Measurements from ENCODE around the gene IQSEC3. TPM values are rescaled to one million over a fixed set of nuclear protein-coding genes. Genes with fewer than 3 reads are reported as not detected.

Gene IQSEC3
- total and polyA plus RNA-seq, 2 of the 13 experiments (the other 11 are each of a cell fraction or from before 2014, with no cell fraction given) = not detected

DNA sequence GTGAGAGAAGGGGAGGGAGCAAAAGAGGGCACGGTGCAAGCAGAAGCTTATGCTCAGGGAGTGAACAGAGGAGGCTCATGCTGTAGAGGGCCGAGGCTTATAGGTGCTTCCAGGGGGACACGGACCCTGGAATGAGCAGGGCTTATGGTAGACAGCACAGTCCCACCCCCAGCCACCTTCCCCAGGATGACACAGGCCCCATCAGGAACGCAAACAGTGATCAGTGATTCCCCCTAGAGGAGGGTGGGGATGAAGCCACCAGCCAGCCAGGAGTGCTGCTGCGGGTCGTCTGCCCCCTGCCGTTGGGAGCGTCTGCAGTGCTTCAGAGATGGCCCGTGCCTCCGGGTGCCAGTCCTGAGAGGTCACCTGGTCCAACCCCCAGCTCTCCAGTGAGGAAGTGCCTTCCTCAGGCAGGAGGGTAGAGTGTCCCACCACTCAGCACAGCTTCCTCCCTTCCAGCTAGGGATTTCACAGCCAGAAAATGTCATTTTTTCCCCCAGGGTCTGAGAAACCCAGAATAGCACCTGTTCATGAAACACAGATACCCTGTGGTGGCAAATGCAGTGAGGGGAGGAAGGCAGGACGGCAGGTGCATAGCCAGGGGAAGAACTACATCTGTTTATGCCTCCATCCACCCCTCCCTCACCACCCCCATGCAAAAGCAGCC, 86.6 kb downstream of the IQSEC3 start (continued):
- TF ChIP-seq, protein P1, sequence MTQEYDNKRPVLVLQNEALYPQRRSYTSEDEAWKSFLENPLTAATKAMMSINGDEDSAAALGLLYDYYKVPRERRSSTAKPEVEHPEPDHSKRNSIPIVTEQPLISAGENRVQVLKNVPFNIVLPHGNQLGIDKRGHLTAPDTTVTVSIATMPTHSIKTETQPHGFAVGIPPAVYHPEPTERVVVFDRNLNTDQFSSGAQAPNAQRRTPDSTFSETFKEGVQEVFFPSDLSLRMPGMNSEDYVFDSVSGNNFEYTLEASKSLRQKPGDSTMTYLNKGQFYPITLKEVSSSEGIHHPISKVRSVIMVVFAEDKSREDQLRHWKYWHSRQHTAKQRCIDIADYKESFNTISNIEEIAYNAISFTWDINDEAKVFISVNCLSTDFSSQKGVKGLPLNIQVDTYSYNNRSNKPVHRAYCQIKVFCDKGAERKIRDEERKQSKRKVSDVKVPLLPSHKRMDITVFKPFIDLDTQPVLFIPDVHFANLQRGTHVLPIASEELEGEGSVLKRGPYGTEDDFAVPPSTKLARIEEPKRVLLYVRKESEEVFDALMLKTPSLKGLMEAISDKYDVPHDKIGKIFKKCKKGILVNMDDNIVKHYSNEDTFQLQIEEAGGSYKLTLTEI (CRISPR knock-in tag; conservative IDR thresholded peaks at IDR 0.05) = no peak
- TF ChIP-seq, protein P2, sequence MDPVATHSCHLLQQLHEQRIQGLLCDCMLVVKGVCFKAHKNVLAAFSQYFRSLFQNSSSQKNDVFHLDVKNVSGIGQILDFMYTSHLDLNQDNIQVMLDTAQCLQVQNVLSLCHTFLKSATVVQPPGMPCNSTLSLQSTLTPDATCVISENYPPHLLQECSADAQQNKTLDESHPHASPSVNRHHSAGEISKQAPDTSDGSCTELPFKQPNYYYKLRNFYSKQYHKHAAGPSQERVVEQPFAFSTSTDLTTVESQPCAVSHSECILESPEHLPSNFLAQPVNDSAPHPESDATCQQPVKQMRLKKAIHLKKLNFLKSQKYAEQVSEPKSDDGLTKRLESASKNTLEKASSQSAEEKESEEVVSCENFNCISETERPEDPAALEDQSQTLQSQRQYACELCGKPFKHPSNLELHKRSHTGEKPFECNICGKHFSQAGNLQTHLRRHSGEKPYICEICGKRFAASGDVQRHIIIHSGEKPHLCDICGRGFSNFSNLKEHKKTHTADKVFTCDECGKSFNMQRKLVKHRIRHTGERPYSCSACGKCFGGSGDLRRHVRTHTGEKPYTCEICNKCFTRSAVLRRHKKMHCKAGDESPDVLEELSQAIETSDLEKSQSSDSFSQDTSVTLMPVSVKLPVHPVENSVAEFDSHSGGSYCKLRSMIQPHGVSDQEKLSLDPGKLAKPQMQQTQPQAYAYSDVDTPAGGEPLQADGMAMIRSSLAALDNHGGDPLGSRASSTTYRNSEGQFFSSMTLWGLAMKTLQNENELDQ (CRISPR knock-in tag; IDR thresholded peaks at IDR 0.05; ENCODE audit: borderline replicate concordance) = no peak
- no peak for TF ChIP-seq PAF1 (CRISPR knock-in tag; IDR thresholded peaks at IDR 0.05)
- TF ChIP-seq SMARCE1 (IDR thresholded peaks at IDR 0.05; ENCODE audit: borderline replicate concordance) = no peak
- TF ChIP-seq FIP1L1 (IDR thresholded peaks at IDR 0.05; ENCODE audit: borderline replicate concordance, insufficient read depth, low read depth, low read length) = no peak
- no peak for TF ChIP-seq ZNF235 (CRISPR knock-in tag; IDR thresholded peaks at IDR 0.05; ENCODE audit: borderline replicate concordance)
- peak; percentile 60; the same call in 1 of the 2 replicates for TF ChIP-seq ZNF788 (CRISPR knock-in tag; IDR thresholded peaks at IDR 0.05; ENCODE audit: borderline replicate concordance)
- TF ChIP-seq RAD51 (IDR thresholded peaks at IDR 0.05; ENCODE audit: borderline replicate concordance) = no peak
- TF ChIP-seq, protein P3, sequence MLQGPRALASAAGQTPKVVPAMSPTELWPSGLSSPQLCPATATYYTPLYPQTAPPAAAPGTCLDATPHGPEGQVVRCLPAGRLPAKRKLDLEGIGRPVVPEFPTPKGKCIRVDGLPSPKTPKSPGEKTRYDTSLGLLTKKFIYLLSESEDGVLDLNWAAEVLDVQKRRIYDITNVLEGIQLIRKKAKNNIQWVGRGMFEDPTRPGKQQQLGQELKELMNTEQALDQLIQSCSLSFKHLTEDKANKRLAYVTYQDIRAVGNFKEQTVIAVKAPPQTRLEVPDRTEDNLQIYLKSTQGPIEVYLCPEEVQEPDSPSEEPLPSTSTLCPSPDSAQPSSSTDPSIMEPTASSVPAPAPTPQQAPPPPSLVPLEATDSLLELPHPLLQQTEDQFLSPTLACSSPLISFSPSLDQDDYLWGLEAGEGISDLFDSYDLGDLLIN (CRISPR knock-in tag; IDR thresholded peaks at IDR 0.05; ENCODE audit: borderline replicate concordance) = no peak
- no peak for TF ChIP-seq TMF1 (CRISPR knock-in tag; IDR thresholded peaks at IDR 0.05; ENCODE audit: low read depth)
- no peak for TF ChIP-seq KMT2B (CRISPR knock-in tag; IDR thresholded peaks at IDR 0.05)
- no peak for TF ChIP-seq SIN3A (IDR thresholded peaks at IDR 0.05; ENCODE audit: borderline replicate concordance, low read depth, low read length)
- TF ChIP-seq, protein P4, sequence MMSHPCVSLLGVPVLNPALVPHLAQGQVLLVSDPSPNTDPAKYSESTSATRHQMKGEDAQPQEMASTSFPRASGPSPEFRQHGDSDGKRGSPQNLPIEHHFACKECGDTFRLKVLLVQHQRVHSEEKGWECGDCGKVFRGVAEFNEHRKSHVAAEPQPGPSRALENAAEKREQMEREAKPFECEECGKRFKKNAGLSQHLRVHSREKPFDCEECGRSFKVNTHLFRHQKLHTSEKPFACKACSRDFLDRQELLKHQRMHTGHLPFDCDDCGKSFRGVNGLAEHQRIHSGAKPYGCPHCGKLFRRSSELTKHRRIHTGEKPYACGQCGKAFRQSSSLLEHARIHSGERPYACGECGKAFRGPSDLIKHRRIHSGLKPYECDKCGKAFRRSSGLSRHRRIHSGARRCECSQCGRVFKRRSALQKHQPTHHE (CRISPR knock-in tag; IDR thresholded peaks at IDR 0.05; ENCODE audit: borderline replicate concordance) = no peak
- no peak for TF ChIP-seq ARNT2 (CRISPR knock-in tag; IDR thresholded peaks at IDR 0.05; ENCODE audit: low read depth)
- TF ChIP-seq, protein P5, sequence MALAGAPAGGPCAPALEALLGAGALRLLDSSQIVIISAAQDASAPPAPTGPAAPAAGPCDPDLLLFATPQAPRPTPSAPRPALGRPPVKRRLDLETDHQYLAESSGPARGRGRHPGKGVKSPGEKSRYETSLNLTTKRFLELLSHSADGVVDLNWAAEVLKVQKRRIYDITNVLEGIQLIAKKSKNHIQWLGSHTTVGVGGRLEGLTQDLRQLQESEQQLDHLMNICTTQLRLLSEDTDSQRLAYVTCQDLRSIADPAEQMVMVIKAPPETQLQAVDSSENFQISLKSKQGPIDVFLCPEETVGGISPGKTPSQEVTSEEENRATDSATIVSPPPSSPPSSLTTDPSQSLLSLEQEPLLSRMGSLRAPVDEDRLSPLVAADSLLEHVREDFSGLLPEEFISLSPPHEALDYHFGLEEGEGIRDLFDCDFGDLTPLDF (CRISPR knock-in tag; IDR thresholded peaks at IDR 0.05) = no peak
- no peak for TF ChIP-seq SMAD1 (CRISPR knock-in tag; IDR thresholded peaks at IDR 0.05; ENCODE audit: borderline replicate concordance, low read depth)
- no peak for TF ChIP-seq ZNF569 (CRISPR knock-in tag; IDR thresholded peaks at IDR 0.05; ENCODE audit: borderline replicate concordance)
- TF ChIP-seq ZNF24 (IDR thresholded peaks at IDR 0.05) = no peak
- TF ChIP-seq, protein P6, sequence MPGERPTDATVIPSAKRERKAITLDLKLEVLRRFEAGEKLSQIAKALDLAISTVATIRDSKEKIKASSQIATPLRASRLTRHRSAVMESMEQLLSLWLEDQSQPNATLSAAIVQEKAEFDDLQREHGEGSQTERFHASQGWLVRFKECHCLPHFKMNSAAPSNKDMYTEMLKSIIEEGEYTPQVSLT (CRISPR knock-in tag; IDR thresholded peaks at IDR 0.05; ENCODE audit: borderline replicate concordance, low read depth) = no peak
- TF ChIP-seq ZNF652 (CRISPR knock-in tag; IDR thresholded peaks at IDR 0.05; ENCODE audit: borderline replicate concordance, low read depth) = no peak
- TF ChIP-seq ZNF777 (CRISPR knock-in tag; IDR thresholded peaks at IDR 0.05) = no peak
- TF ChIP-seq KDM5B (CRISPR knock-in tag; IDR thresholded peaks at IDR 0.05; ENCODE audit: borderline replicate concordance) = no peak
